Choroid plexus epithelial cell (primary cell): ENCODE results near the gene GPR107.
A peak's percentile ranks its signal among the peaks of the same experiment; 100 is the strongest.

Experiments used
- DNase-seq: peaks from one replicate; pipeline ENCODE4 v3.0.0-alpha.2; 2010; ENCODE audit warnings: low read depth
- H3K4me3 ChIP-seq: 2 replicates; pipeline ENCODE4 v1.5.1; 2011; ENCODE audit warnings: low read depth, mild to moderate bottlenecking, control low read depth, low read length, moderate library complexity
- TF ChIP-seq, protein P1 (sequence below): conservative IDR thresholded peaks from 2 replicates; pipeline ENCODE4 v1.5.1; 2011; ENCODE audit warnings: low read depth, mild to moderate bottlenecking, control low read depth, inconsistent platforms, low read length, moderate library complexity

GPR107 gene

DNA sequence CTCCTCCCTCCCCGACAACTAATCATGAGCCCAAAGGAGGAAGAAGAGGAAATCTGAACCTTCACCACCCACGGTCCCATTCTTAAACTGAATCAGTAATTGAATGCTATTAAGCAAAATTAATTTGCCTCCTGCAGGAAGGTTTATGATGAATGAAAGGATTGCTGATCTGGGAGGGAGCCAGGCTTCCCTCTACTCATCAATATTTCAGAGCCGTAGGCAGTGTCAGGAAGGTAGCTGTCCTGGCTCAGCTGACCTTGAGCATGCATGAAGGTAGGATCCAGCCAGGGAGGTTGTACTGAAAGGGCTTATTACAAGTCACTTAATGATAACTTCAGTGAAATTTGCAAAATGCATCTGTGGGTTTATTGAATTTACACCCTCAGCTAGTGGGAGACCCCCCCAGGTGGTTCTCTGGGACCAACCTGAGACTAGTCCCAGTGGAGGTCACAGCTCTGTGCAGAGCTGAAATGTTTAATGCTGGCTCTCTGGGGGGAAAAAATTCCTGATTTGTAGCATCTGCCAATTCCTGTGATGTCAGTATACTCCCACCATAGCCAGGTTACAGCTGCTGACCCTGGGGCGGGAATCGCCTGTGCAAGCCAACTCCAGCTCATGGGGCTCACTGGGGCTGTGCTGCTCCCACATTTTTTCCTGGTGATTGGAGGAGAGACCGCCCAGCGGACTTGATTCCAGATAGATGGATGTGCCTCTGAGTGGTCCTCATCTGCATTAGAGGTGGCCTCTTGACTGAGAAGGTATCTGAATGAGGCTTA is 70.6 kb downstream of the GPR107 start:
- H3K4me3 ChIP-seq, result no peak overlapping the region
- TF ChIP-seq, protein P1, sequence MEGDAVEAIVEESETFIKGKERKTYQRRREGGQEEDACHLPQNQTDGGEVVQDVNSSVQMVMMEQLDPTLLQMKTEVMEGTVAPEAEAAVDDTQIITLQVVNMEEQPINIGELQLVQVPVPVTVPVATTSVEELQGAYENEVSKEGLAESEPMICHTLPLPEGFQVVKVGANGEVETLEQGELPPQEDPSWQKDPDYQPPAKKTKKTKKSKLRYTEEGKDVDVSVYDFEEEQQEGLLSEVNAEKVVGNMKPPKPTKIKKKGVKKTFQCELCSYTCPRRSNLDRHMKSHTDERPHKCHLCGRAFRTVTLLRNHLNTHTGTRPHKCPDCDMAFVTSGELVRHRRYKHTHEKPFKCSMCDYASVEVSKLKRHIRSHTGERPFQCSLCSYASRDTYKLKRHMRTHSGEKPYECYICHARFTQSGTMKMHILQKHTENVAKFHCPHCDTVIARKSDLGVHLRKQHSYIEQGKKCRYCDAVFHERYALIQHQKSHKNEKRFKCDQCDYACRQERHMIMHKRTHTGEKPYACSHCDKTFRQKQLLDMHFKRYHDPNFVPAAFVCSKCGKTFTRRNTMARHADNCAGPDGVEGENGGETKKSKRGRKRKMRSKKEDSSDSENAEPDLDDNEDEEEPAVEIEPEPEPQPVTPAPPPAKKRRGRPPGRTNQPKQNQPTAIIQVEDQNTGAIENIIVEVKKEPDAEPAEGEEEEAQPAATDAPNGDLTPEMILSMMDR, result no peak
- no peak for DNase-seq

DNA sequence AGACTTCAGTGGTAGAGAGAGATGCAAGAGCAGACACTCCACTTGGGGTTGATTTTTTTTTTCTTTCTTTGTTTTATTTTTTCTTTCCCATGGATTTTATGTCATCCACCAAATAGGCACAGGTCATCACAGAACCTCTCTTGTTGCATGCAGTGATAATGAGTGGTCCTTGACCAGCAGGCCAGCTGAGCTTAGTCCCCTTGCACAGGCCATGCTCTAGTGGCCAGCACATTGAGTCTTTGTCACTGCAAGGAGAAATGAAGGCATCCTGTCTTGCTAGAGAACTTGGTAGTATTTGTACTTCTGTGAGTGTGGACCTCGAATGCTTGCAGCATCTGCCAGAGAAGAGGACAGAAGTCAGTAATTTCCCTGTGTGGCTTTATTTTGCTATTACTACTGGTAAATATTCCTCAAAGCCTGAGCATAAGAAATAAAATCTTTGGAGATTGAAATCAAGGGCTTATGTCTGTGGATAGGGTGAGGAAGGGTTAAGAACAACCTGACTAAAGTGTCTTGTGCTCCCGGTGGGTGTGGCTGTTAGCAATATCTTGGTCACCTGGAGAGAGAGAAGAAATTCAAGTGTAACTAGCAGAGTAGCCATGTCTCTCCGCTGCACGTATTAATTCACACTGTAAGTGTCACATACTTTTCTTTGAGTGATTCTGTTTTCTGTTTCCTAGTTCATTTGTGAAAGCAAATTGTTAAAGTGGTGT is 73.2 kb downstream of the GPR107 start:
- H3K4me3 ChIP-seq, result no peak overlapping the region
- TF ChIP-seq, protein P1, result no peak
- no peak for DNase-seq

DNA sequence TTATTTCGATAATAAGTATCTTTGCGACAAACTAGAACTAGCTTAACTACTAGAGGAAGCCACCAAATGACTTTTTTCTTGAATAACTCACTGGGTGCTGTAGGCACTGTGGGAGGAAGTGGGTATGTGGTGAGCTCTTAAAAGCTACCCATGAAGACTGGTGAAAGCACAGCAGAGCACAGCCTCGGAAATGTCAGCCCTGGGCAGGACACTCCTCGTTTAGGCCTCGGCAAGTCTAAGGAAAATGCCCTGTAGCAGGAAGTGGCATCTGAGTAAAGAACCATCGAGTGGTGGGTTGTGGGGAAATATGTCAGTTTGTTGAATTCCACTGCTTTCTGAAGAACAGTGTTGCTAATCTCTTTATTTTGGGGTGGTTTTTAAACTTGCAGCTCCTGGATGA is 74.5 kb downstream of the GPR107 start:
- no peak overlapping the region for H3K4me3 ChIP-seq
- peak; percentile 32 for DNase-seq
- TF ChIP-seq, protein P1, result no peak

DNA sequence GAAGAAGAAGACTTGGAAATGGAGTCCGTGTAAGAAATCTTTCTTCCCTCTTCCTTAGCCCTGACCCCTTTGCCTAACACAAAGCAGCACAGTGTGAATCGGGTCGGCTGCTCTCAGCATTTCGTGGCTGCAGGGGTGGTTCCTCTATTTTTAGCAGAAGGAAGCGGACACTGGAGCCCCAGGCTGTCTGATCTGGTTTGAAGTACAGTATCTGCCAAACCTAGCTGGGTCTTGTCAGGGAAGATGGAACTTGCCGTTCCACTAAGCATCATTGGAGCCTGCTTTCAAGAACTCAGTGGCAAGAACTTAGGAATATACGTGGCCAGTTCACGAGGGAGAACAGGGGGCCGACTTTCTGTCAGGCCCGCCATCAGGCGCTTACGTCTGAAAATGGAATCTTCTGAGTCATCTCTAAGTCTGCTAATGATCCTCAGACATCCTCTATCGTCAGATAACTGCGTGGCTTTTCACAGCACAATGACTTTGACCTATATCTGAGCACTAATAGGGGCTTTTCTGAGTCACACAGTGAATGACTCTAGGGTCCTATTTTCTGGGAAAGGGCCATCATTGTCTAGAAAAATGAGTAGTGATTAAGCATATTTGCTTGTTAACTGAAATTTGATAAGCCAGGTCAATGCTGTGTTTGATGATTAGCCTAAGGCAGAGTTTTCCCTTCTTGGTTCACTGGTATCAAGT is 75.2 kb downstream of the GPR107 start:
- TF ChIP-seq, protein P1, result peak; percentile 1
- peak; percentile 94 for DNase-seq
- H3K4me3 ChIP-seq, result no peak overlapping the region

DNA sequence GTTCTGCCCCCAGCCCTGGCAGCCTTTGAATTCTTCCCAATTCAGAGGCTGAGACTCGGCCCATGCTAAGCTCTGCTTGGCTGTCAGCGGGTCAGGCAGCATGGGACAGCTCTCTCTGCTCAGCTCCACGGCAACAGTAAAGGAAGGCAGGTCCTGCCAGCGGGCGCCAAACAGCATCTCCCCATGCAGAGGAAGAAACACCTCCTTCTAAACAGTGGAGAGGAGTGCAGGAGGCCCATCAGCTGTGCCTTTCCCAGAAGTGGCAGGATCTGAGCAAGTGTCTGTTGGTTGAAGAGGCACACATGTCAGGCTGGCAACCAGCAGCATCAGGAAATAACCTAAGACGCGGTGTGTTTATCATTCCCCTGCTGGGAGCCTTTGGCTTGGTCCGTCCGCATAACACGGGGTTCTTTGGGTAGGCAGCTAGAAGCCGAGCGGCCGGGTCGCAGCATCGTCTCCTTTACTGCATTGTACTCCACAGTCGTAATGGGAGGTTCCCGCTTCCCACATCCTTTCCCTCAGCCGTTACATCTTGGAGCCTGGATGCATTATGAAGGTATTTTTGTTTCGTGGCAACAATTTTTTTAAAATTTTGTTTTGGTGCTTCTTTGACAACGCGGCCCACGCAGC is 75.8 kb downstream of the GPR107 start:
- TF ChIP-seq, protein P1, result no peak
- DNase-seq, result peak; percentile 84
- H3K4me3 ChIP-seq, result no peak overlapping the region

DNA sequence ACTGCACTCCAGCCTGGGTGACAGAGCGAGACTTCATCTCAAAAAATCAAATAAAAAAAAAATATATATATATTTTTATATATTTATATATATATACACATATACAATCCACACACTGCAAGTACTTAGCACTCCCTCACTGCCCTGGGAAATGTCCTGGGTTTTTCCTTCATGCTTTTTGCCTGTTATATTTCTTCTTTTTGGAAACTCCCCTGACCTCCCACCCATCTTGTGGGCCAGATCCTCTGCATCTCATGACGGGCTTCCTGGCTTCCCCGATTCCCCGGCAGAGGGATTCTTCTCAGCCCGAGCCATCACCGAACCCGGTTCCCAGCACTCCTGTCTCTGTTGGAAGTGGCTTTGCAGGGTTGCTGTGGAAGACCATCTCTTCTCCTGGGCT is 79.0 kb downstream of the GPR107 start:
- no peak overlapping the region for H3K4me3 ChIP-seq
- TF ChIP-seq, protein P1, result no peak
- no peak for DNase-seq
